Measurements from ENCODE around the gene GLIS1.

GRCh38 chr1:53590104-53590503 is 148.9 kb downstream of the GLIS1 start:
- TF ChIP-seq GATA2 (IDR thresholded peaks at IDR 0.05; ENCODE audit: low read depth, low read length) (no peak), GATA3 (IDR thresholded peaks at IDR 0.05; ENCODE audit: low read depth, low read length) (no peak)

Data from SH-SY5Y (cell line).